Activated CD4-positive, alpha-beta T cell treated with anti-CD3 and anti-CD28 coated beads, Interleukin-2, amount 10 ng/mL, durations not matched to agents 7 days and 5 days (primary cell): ENCODE data around the gene GRAMD4. TPM values are rescaled to one million over a fixed set of nuclear protein-coding genes. Genes with fewer than 3 reads are reported as not detected.
"Not testable (repeated sequence)": the region's sequence is repeated elsewhere in the genome, so short reads cannot be mapped to it uniquely, and the experiment has no call there.

Experiments used
- CTCF ChIA-PET: fragments of 350-600 bp; sonication (Branson Sonifier 250); formaldehyde crosslinking; loops from one replicate; lab custom pipeline; 2021; ENCODE audit warnings: antibody characterized with exemption; lab: Charles Lee
- POLR2A ChIA-PET: fragments of 350-600 bp; sonication (Branson Sonifier 250); formaldehyde crosslinking; loops from one replicate; lab custom pipeline; 2021; ENCODE audit warnings: antibody characterized with exemption; lab: Charles Lee
- DNase-seq: peaks from one replicate; pipeline ENCODE4 v3.0.0-alpha.2; 2020
- H3K27ac Mint-ChIP-seq: one replicate; pipeline ENCODE4 v1.8.0; 2021; ENCODE audit warnings: mild to moderate bottlenecking, moderate library complexity, mixed read lengths
- H3K27me3 Mint-ChIP-seq: one replicate; pipeline ENCODE4 v1.8.0; 2021; ENCODE audit warnings: mixed read lengths
- H3K36me3 Mint-ChIP-seq: one replicate; pipeline ENCODE4 v1.8.0; 2021; ENCODE audit warnings: low read depth, mixed read lengths
- H3K4me1 Mint-ChIP-seq: one replicate; pipeline ENCODE4 v1.8.0; 2021; ENCODE audit warnings: mixed read lengths
- H3K4me3 Mint-ChIP-seq: one replicate; pipeline ENCODE4 v1.8.0; 2021; ENCODE audit warnings: mild to moderate bottlenecking, moderate library complexity, mixed read lengths
- H3K9me3 Mint-ChIP-seq: one replicate; pipeline ENCODE4 v1.8.0; 2021; ENCODE audit warnings: mixed read lengths
- total RNA-seq, 2 experiments: library from RNA; stranded (reverse); gene quantifications; one replicate each; pipeline ENCODE4 v1.2.3, GENCODE V29; 2021

The GRAMD4 gene
- total RNA-seq, 2 experiments from 2014 or later = 40.8 to 43.2 TPM

DNA sequence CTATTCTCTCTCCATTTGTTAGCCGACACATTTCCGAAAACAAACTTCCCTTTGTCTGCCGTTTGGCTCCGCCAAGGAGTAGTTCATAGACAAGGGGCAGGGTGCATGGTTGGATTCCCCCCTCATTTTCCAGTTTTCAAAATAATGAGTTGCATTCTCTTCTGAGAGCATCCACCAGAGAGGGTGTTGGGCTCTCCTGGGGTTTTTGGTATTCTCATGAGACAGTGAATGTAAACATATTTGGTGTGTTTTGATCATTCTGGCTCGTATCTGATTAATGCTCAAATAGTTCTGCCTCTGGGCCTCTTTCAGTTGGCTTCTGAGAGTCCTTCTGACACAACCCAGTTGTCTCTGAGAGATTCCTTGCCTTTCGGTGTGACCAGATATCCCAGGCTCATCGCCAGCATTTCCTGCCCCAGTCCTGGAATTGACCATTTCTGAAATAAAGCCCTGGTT lies 21.7 kb downstream of the GRAMD4 start:
- Mint-ChIP-seq H3K27ac (no peak overlapping the region), H3K4me3 (no peak overlapping the region), H3K27me3 (no peaks in the 10 kb centered on the region), H3K4me1 (no peaks in the 10 kb centered on the region), H3K36me3 (peaks cover 2% of the 10 kb centered on the region), H3K9me3 (peaks cover 2% of the 10 kb centered on the region)
- ChIA-PET CTCF (no interaction called here), POLR2A (no interaction called here)
- DNase-seq = no peak

GRCh38 chr22:46642840-46643480 lies 22.8 kb downstream of the GRAMD4 start:
- H3K9me3 Mint-ChIP-seq, DNase-seq, CTCF ChIA-PET, H3K4me1 Mint-ChIP-seq, H3K36me3 Mint-ChIP-seq, POLR2A ChIA-PET, H3K4me3 Mint-ChIP-seq, H3K27ac Mint-ChIP-seq, H3K27me3 Mint-ChIP-seq: not testable (repeated sequence)

- H3K9me3 Mint-ChIP-seq = peaks cover 10% of the 10 kb centered on the region
- no peak for DNase-seq
- no peaks in the 10 kb centered on the region for H3K27me3 Mint-ChIP-seq
- no peak overlapping the region for H3K4me3 Mint-ChIP-seq
- peaks cover 2% of the 10 kb centered on the region for H3K36me3 Mint-ChIP-seq
- CTCF ChIA-PET = no interaction called here
- no peaks in the 10 kb centered on the region for H3K4me1 Mint-ChIP-seq
- POLR2A ChIA-PET = no interaction called here
- no peak overlapping the region for H3K27ac Mint-ChIP-seq
Measured at GRCh38 chr22:46646531-46647215, 26.5 kb downstream of the GRAMD4 start.

DNA sequence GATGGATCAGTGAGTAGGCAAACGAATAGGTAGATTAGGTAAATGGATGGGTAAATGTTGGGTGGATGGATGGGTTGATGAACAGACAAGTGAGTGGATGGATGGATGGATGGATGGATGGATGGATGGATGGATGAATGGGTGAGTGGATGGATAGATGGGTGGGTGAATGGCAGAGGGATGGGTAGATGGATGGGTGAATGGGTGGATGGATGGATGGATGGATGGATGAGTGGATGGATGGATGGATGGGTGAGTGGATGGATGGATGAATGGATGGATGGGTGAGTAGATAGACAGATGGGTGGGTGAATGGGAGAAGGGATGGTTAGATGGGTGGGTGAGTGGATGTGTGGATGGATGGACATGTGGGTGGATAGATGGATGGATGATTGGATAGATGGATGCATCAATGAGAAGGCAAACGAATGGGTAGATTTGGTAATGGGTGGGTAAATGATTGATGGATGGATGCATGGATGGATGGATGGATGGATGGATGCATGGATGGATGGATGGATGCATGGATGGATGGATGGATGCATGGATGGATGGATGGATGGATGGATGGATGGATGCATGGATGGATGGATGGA lies 28.1 kb downstream of the GRAMD4 start:
- DNase-seq, H3K4me3 Mint-ChIP-seq, H3K36me3 Mint-ChIP-seq, CTCF ChIA-PET, H3K27ac Mint-ChIP-seq, H3K27me3 Mint-ChIP-seq, H3K4me1 Mint-ChIP-seq, POLR2A ChIA-PET, H3K9me3 Mint-ChIP-seq: not testable (repeated sequence)

- Mint-ChIP-seq H3K4me1 (peaks cover 15% of the 10 kb centered on the region), H3K36me3 (peaks cover 2% of the 10 kb centered on the region), H3K27me3 (no peaks in the 10 kb centered on the region), H3K27ac (no peak overlapping the region), H3K4me3 (no peak overlapping the region), H3K9me3 (peaks cover 7% of the 10 kb centered on the region)
- ChIA-PET POLR2A (no interaction called here), CTCF (interaction anchor here (0.6 kb wide), 1 partner anchor 14 kb away, joined by 3 read pairs; no protein-coding TSS in a partner anchor)
- no peak for DNase-seq
Measured at GRCh38 chr22:46649141-46650077, 29.2 kb downstream of the GRAMD4 start.

DNA sequence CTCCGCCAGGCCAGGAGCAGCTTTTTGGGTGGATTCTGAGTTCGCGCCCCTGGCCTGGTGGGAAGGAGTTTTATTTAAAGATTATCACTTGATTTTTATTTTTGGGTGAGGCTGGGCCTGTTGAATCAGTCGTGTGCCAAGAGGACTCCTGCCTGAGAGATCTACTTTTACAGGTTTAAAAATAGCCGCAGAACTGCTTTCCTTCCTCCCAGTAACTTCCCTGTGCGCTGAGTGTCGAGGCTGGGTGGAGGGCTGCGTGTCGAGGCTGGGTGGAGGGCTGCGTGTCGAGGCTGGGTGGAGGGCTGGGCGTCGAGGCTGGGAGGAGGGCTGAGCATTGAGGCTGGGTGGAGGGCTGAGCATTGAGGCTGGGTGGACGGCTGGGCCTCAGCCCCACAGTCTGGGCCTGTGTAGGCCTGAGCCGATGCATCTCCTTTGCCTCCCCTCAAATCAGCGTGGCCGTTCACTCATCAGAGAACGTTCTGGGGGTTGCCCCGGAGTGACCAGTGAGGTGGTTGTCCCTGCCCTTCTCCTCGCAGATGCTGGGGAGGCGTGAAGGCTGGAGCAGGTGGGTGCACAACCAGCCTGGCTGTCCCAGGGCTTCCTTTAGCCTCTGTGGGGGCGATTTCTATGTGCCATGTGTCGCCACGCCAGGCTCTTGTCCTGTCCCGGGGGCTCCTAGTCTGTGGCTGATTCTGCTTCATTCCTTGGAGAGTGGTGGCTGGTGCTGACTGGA lies 30.1 kb downstream of the GRAMD4 start:
- H3K4me1 Mint-ChIP-seq = peaks cover 17% of the 10 kb centered on the region
- ChIA-PET CTCF (no interaction called here), POLR2A (no interaction called here)
- no peak overlapping the region for H3K4me3 Mint-ChIP-seq
- no peak overlapping the region for H3K27ac Mint-ChIP-seq
- H3K27me3 Mint-ChIP-seq = no peaks in the 10 kb centered on the region
- no peak for DNase-seq
- peaks cover 7% of the 10 kb centered on the region for H3K9me3 Mint-ChIP-seq
- H3K36me3 Mint-ChIP-seq = peaks cover 2% of the 10 kb centered on the region

DNA sequence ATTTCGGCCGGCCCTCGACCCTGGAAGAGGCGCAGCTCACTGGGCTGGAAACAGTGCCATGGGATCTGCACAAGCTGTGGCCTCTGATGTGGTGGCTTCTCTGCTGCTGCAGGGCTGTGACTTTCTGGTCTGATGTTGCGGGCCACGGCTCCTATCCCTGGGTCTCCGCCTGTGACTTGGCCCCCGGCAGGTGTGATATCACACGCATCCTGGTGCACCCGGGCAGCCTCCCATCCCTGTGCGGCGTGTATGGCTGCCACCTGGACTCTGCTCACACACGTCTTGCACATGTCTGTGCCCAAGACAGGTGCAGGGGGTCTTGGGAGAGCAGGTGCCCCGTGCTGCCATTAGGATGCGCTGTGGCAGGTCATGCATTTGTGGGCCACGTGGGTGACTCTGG lies 31.1 kb downstream of the GRAMD4 start:
- peaks cover 2% of the 10 kb centered on the region for H3K36me3 Mint-ChIP-seq
- ChIA-PET POLR2A (no interaction called here), CTCF (no interaction called here)
- H3K27ac Mint-ChIP-seq = no peak overlapping the region
- peaks cover 7% of the 10 kb centered on the region for H3K9me3 Mint-ChIP-seq
- H3K4me3 Mint-ChIP-seq = no peak overlapping the region
- H3K4me1 Mint-ChIP-seq = peaks cover 17% of the 10 kb centered on the region
- DNase-seq = no peak
- H3K27me3 Mint-ChIP-seq = no peaks in the 10 kb centered on the region

DNA sequence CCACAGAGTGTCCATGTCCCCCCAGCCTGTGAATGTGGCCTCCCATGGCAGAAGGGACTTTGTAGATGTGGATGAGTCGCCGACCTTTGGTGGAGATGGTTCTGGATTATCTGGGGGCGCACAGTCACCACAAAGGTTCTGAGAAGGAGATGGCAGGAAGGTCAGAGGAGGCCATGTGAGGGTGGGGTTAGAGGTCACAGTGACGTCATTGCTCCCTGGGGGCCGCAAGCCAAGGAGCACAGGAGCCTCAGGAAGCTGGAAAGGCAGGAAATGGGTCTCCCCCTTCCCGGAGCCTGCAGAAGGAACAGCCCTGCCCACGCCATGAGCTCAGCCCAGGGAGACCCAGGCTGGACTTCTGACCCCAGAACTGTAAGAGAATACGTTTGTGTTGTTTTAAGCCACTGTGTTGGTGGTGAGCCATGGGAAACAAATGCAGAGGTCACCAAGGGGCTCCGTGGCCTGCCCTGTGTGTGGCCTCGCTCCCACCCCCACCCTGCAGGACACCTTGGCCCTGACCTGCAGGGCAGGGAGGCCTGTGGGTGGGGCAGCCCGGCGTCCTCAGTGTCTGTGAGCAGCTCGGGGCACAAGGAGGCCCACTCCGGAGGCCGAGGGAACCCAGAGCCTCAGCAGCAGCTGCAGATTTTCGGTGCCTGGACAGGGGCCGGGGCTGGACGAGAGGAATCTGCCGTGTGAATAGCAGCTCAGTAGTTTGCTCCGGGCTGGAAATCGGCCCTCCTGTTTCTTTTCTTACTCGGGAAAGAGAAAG lies 32.1 kb downstream of the GRAMD4 start:
- Mint-ChIP-seq H3K27me3 (no peaks in the 10 kb centered on the region), H3K4me3 (no peak overlapping the region), H3K4me1 (peaks cover 17% of the 10 kb centered on the region), H3K9me3 (peaks cover 7% of the 10 kb centered on the region), H3K27ac (no peak overlapping the region), H3K36me3 (peaks cover 2% of the 10 kb centered on the region)
- no peak for DNase-seq
- ChIA-PET POLR2A (no interaction called here), CTCF (interaction anchor here (0.6 kb wide), 1 partner anchor 64 kb away, joined by 3 read pairs; no protein-coding TSS in a partner anchor)

- Mint-ChIP-seq H3K4me1 (peaks cover 17% of the 10 kb centered on the region), H3K27ac (no peak overlapping the region), H3K27me3 (no peaks in the 10 kb centered on the region), H3K36me3 (peaks cover 2% of the 10 kb centered on the region), H3K4me3 (no peak overlapping the region), H3K9me3 (peaks cover 5% of the 10 kb centered on the region)
- POLR2A ChIA-PET = no interaction called here
- DNase-seq = no peak
- CTCF ChIA-PET = interaction anchor here (0.6 to 2.7 kb wide), 2 partner anchors 64 to 89 kb away, joined by 3 to 8 read pairs; no protein-coding TSS in a partner anchor
Measured at GRCh38 chr22:46652847-46653331, 32.7 kb downstream of the GRAMD4 start.

- peaks cover 2% of the 10 kb centered on the region for H3K36me3 Mint-ChIP-seq
- ChIA-PET POLR2A (no interaction called here), CTCF (interaction anchor here (2.7 kb wide), 1 partner anchor 90 kb away, joined by 8 read pairs; no protein-coding TSS in a partner anchor)
- peaks cover 17% of the 10 kb centered on the region for H3K4me1 Mint-ChIP-seq
- H3K9me3 Mint-ChIP-seq = no peaks in the 10 kb centered on the region
- no peak overlapping the region for H3K4me3 Mint-ChIP-seq
- H3K27me3 Mint-ChIP-seq = no peaks in the 10 kb centered on the region
- no peak overlapping the region for H3K27ac Mint-ChIP-seq
- DNase-seq = no peak
Measured at GRCh38 chr22:46653596-46653995, 33.4 kb downstream of the GRAMD4 start.

DNA sequence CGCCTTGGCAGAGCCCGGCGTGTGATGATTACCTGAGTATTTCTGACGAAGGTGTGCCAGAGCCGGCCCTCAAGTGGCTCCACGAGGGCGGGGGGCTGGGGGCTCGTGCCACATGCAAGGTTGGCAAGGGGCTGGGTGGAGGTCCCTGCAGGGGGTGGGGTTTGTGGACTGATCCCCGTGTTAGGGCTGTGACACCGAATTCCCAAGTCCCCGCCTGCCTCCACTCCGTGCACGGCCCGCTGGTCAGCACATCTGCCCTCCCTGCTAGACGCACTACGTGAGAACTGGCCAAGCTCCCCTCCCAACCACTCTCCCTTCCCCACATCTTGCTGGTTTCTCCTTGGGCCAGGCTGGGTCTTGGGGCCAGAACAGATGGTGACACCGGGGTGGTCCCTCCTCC lies 34.2 kb downstream of the GRAMD4 start:
- H3K4me1 Mint-ChIP-seq = peaks cover 17% of the 10 kb centered on the region
- CTCF ChIA-PET = interaction anchor here (1.5 to 2.7 kb wide), 2 partner anchors 9 to 91 kb away, joined by 3 to 8 read pairs; no protein-coding TSS in a partner anchor
- H3K27ac Mint-ChIP-seq = no peak overlapping the region
- POLR2A ChIA-PET = no interaction called here
- no peak for DNase-seq
- H3K27me3 Mint-ChIP-seq = no peaks in the 10 kb centered on the region
- H3K9me3 Mint-ChIP-seq = no peaks in the 10 kb centered on the region
- peaks cover 2% of the 10 kb centered on the region for H3K36me3 Mint-ChIP-seq
- no peak overlapping the region for H3K4me3 Mint-ChIP-seq
